GM18873 (cell line): ENCODE results near the gene ZNF541.
"Not testable (repeated sequence)": the region's sequence is repeated elsewhere in the genome, so short reads cannot be mapped to it uniquely, and the experiment has no call there.

Experiments
- ATAC-seq: cut with Tn5 transposase; IDR thresholded peaks from one replicate; pipeline ENCODE4 v1.9.1; 2021; ENCODE audit warnings: mild to moderate bottlenecking, moderate library complexity, moderate number of reproducible peaks; ENCODE audit not compliant: unreplicated experiment, low FRiP score

Gene ZNF541

GRCh38 chr19:47601180-47601904 is 28.4 kb upstream of the ZNF541 start:
- no peak for ATAC-seq

DNA sequence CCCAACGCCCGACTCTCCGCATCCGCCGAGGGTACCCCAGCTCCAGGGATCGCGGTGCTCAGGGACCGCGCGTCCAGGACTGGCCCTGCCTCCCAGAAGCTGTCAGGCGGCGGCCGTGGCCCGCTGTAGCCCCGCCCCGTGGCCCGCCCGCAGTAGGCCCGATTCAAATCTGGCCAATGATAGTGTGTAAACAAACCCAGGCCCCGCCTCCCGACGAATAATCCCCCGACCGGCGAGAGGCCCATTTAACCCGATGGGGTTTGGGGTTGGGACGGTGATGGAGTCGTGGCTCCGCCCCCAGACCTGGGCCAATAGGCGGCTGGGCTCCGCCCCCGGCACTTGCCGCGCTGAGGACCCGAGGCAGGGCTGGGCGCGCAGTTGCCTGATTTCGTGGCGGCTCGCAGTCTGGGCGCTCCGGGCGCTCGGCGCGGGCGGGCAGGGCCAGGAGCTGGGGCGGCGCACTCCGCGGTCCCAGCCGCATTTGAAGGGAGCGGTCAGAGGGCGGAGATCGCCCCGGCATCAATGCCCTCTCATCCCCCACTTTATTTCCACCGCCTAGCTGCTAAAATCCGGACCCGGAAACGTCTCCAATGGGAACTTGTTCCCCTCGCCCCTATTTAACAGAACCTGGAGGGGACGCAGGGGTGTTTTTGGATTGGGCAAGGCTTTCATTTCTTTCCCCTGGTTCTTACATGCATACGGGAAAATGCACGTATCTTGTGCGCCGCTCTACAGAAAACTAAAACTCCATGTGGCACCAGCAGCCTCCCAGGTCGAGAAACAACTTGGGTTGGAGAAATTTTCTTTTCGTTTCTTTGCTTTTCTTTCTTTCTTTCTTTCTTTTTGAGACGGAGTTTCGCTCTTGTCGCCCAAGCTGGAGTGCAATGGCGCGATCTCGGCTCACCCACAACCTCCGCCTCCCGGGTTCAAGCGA is 27.6 kb upstream of the ZNF541 start:
- ATAC-seq, result peak; percentile 87

DNA sequence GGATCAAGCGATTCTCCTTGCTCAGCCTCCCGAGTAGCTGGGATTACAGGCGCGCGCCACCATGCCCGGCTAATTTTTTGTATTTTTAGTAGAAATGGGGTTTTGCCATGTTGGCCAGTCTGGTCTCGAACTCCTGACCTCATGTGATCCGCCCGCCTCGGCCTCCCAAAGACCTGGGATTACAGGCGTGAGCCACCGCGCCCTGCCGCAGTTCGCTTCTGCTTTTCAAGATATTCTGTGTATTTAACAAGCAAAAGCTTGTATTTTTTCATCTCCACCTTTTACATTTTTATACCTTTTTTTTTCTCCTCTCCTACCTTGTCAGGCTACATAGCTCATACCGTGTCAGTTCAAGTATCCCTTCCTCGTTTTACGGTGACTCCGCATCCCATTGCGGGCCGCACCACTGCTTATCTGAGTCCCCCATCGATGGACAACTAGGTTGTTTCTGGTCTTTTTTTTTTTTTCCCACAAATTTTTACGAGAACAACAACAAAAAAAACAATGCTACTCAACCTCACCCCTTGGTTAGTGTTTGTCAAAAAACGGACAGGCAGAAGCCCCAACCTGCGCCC is 26.8 kb upstream of the ZNF541 start:
- not testable (repeated sequence) for ATAC-seq

- no peak for ATAC-seq
Observed at GRCh38 chr19:47598407-47599349, 25.7 kb upstream of the ZNF541 start.

GRCh38 chr19:47595944-47596343 is 23.0 kb upstream of the ZNF541 start:
- ATAC-seq, result no peak

- no peak for ATAC-seq
Observed at GRCh38 chr19:47593860-47594259, 20.9 kb upstream of the ZNF541 start.

- no peak for ATAC-seq
Observed at GRCh38 chr19:47589824-47590223, 16.9 kb upstream of the ZNF541 start.

DNA sequence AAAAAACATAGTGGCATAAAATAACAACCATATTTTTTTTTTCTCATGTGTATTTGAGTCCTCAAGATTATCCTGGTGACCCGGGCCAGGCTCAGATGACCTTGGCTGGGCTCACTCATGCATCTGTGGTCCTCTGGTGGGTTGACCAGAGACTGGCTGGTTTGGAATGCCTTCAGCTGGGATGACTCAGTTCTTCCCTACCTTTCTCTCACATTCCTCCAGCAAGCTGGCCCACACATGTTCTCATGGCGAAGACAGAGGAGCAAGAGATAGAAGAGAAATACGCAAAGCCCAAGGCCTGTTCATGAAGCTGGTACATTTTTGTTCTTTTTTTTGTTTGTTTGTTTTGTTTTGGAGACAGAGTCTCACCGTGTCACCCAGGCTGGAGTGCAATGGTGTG is 14.3 kb upstream of the ZNF541 start:
- ATAC-seq, result no peak

- ATAC-seq, result not testable (repeated sequence)
Observed at GRCh38 chr19:47583161-47583560, 10.2 kb upstream of the ZNF541 start.

- ATAC-seq, result no peak
Observed at GRCh38 chr19:47582320-47582909, 9.5 kb upstream of the ZNF541 start.

DNA sequence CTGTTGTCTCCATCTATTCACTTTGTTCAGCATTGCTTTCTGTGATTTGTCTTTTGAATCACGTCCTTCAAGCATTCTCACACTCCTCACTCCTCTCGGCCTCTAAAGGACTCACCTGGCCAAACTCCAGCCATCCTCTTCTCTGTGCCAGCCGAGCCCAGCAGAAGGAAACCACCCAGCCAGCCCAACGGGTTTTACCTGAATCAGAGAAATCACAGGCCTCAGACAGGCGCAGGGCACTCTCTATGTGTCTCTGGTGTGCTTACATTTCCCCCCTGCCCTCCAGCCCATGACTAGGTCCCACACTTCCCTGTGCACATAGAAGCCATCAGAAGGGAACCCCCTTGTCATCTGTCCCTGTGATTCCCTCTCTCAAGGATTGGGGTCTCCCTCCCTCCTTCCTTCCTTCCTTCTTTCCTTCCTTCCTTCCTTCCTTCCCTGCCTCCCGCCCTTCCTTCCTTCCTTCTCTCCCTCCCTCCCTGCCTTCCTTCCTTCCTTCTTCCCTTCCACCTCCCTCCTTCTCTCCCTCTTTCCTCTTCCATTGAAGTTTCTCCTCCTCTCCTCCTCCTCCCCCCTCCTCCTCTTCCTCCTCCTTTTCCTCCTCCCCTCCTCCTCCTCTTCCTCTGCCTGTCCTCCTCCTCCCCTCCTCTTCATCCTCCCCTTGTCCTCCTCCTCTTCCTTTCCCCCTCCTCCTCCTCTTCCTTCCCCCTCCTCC is 8.8 kb upstream of the ZNF541 start:
- no peak for ATAC-seq

DNA sequence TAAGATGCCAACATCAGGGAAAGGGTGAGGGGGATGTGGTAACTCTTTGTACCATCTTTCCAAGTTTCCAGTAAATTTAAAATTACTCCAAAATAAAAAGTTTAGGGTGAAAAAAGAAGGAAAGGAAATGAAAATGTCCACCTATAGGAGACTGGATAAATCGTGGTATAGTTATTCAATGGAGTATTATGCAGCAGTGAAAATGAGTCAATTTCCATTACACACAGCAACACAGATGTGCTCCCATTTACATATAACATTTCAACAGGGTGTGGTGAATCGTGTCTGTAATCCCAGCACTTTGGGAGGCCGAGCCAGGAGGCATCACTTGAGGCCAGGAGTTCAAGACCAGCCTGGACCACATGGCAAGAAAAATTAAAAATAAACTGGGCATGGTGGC is 7.4 kb upstream of the ZNF541 start:
- ATAC-seq, result no peak

- no peak for ATAC-seq
Observed at GRCh38 chr19:47572635-47573034, 313 bp downstream of the ZNF541 start.

GRCh38 chr19:47569331-47569730 is 3.6 kb downstream of the ZNF541 start:
- no peak for ATAC-seq

- no peak for ATAC-seq
Observed at GRCh38 chr19:47564081-47564480, 8.9 kb downstream of the ZNF541 start.

- no peak for ATAC-seq
Observed at GRCh38 chr19:47561440-47562057, 11.4 kb downstream of the ZNF541 start.

DNA sequence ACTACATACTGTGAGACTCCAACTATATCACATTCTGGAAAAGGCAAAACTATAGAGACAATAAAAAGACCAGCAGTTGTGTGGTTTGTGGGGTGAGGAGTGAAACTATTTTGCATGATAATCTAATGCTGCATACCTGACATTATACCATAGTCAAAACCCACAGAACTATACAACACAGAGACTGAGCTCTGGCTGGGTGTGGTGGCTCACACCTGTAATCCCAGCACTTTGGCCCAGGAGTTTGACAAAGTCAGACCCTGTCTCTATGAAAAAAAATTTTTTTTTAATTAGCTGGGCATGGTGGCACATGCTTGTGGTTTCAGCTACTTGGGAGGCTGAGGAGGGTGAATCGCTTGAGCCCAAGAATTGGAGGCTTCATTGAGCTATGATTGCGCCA is 11.9 kb downstream of the ZNF541 start:
- no peak for ATAC-seq

GRCh38 chr19:47550129-47550528 is 22.8 kb downstream of the ZNF541 start:
- no peak for ATAC-seq
